GM18873 (cell line): ENCODE data around the gene ZNF410.
"Not testable (repeated sequence)": the region's sequence is repeated elsewhere in the genome, so short reads cannot be mapped to it uniquely, and the experiment has no call there.

Experiments
- ATAC-seq: cut with Tn5 transposase; IDR thresholded peaks from one replicate; pipeline ENCODE4 v1.9.1; 2021; ENCODE audit warnings: mild to moderate bottlenecking, moderate library complexity, moderate number of reproducible peaks; ENCODE audit not compliant: unreplicated experiment, low FRiP score

The ZNF410 gene

DNA sequence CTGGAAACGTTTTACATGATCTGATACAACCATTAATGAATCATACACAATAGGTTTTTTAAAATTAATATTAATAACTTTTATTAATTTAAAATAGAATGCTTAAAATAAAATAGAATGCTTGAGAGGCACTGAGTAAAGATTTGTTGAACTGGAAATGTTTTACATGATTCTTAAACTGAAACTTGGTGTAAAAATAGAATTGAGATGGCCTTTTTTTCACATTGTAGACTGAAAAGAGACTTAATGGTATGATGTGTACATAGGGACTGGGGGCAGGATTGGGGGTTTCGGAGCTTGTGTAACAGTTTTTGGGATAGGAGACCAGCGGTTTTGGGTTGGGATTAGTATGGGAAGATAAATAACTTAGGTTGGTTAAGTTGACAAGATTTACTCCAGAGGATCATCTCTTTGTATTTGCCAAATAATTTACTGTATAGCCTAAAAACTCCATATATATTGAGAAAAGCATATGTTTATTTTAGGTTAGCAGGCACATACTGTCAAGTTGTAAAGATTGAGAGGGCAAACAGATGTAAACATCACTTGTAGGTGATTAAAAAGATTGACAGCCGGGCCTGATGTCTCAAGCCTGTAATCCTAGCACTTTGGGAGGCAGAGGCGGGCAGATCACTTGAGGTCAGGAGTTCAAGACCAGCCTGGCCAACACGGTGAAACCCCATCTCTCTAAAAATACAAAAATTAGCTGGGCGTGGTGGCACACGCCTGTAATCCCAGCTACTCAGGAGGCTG is 2.0 kb upstream of the ZNF410 start:
- ATAC-seq, result no peak

DNA sequence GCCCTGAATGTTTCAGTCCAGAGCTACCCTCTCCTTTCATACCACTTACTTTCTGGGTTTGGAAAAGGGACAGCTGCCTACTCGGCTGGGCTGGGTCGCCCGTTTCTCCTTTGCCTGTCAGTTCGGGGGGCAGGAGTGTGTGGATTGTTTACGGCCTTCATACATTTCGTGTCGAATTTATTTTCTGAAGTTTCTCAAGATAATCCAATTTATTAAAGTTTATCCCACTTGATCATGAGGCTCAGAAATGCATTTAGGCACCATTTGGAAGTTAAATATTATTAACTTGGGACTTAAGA is 608 bp downstream of the ZNF410 start:
- ATAC-seq, result no peak

DNA sequence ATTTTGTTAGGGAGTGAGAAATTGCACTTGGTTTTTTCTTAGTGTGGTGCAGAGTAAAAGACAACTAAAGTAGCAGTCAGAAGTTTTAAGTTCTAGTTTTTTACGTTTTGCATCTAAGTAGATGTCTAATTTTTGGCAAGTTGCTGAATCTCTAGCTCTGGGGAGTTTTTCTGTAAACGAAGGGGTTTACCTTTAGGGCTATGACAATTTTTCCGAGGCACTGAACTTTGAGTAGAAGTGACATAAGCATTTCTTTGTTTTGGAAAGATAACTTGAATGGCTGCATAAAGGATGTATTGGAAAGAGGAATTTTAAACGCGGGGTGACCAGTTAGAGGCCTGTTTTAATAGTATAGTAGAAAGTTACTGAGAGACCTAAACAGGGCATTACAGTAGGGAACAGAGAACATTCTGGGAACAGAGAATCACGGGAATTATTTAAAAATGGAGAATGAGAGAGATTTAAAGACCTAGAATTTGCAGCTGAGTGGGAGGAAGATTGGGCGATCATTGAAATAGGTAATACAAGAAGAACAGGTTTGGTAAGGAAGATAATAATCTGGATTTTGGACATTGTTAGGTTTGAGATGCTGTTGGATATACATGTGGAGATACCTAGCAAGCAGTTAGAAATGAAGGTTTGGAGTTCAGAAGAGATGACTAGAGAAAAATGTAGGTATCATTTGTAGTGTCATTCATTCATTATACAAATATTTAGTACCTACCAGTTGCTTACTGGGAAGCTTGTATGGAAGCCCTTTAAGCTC is 1.2 kb downstream of the ZNF410 start:
- ATAC-seq, result no peak

DNA sequence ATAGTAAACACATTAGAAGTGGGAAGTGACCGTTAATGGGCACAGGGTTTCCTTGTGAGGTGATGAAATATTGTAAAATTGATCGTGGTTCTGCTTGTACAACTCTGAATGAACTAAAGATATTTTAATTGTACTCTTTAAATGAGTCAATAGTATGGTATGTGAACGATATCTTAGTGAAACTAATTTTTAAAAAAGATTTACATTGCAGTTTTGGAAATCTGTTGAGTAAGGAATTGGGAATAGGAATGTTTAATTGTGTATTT is 1.7 kb downstream of the ZNF410 start:
- no peak for ATAC-seq

DNA sequence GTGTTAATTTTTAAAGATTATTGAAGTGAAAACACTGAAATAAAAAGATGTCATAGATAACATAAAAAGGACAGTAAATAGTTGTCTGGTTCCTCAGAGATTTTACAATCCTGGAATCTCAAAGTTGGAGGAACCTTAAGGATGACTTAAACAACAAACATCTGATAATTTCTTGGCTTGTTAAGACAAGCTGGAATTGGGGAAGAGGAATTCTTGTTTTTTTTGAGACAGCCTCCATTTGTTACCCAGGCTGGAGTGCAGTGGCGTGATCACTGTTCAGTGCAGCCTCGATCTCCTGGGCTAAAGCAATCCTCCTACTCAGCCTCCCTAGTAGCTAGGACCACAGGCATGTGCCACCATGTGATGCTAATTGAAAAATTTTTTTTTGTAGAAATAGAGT is 2.3 kb downstream of the ZNF410 start:
- no peak for ATAC-seq

DNA sequence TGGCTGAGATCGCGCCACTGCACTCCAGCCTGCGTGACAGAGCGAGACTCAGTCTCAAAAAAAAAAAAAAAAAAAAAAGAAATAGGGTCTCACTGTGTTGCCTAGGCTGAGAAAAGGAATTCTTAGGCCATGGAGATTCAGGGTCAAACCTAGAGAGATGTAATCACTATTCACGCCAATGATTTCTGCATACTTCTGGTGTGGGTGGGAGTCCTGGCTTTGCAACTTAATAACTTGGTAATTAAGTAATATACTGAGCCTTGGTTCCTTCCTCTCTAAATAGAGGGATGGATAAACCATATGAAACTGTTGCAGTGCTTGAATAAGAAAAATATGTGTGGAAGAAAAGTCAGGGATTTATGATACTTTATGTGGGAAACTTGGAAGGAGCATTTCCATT is 2.7 kb downstream of the ZNF410 start:
- no peak for ATAC-seq

DNA sequence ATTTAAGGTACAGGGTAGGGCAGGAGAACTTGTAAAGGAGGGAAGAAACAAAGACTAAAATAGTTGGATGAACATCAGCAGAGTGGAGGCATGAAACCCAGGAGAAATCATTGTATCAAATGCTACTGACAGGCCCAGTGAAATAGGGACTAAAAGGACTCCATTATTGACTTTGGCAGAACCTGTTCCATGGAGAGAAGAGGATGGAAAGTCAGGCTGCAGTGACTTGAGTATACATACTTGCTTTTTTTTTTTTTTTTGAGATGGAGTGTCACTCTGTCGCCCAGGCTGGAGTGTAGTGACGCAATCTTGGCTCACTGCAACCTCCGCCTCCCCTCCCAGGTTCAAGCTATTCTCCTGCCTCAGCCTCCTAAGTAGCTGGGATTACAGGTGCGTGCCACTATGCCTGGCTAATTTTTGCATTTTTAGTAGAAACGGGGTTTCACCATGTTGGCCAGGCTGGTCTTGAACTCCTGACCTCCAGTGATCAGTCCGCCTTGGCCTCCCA is 7.6 kb downstream of the ZNF410 start:
- not testable (repeated sequence) for ATAC-seq

DNA sequence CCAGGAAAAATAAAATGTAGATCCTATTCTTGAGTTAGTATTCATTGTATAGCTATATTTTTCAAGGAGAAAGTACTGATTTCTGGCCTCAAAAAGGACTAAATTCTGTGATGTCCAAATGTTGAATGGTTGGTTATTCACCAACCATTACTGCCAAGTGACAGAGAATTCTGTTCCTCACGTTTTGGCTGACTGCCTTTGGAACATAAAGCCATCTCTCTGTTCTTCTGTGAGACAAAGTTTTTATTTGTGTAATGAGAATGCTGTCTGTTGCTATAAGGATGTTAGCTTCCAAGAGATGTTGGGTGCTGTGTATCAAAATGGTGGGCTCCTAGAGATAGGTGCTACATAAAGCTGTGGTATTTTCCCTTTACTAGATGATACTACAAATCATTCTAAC is 9.3 kb downstream of the ZNF410 start:
- ATAC-seq, result no peak

DNA sequence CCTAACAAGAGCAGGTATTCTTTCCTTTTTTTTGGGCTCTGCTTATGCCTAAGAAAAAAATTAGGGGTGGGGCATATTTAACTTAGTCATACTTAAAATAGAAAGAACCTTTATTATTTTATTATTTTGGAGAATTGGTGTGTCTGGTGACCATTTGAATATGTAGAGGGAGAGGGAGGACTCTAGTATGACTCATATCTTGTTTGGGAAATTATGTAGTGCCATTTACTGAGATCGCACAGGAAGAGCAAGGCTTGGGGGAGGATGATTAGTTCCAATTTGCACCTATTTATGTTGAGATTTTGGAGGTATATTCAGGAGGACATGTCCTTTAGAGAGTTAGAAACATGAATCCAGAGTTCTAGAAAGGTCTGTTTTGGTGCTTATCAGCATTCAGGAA is 9.9 kb downstream of the ZNF410 start:
- ATAC-seq, result no peak

DNA sequence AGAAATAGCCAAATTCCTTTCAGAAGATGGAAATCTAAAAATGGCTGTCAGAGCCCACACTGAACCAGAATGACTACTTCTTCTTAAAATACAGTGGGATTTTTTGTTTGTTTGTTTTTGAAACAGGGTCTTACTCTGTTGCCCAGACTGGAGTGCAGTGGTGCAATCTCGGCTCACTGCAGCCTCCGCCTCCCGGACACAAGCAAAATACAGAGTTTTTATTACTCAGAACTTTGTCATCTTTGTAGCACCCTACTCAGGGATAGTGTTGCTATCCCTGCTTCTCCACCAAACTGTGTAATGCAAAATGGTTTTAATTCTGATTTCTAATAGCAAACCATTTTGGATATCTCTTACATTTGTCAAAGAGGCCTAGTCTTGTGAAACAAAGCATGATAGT is 16.4 kb downstream of the ZNF410 start:
- ATAC-seq, result no peak

DNA sequence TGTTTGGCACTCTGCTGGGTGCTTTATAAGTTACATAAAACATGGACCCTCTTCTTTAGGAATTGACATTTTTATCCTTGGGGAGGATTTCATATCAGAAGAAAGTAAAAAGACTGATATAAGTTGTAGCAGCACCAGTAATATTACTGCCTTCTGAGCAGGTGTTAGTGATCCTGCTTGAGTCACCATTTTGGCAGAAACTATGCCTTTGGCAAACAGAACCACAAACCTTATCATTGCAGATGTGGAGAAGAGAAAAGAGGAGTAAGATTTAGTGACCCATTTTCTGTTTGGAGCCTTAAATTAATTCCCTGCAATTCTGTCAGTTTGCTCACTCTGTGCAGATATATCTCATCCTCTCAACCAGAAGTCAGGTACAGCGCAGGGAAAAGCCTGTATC is 23.0 kb downstream of the ZNF410 start:
- ATAC-seq, result no peak

DNA sequence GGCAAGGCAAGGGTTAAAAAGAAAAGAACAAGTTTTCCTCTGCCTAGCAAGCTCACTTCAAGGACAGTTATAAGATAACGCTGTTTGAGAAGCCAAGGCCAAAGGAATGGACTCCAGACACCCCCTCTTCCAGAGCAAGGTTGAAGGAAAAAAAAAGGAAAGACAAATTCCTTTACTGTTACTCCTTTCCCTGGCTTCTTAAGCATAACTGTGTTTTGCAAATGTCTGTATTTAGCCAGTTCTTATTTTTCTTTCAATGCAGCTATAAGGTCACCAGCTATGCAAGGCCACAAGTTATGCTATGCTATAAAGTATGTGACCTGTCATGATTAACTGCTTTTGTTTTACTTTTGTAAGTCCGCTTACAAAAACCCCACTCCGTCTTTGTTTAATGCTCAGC is 26.6 kb downstream of the ZNF410 start:
- no peak for ATAC-seq

DNA sequence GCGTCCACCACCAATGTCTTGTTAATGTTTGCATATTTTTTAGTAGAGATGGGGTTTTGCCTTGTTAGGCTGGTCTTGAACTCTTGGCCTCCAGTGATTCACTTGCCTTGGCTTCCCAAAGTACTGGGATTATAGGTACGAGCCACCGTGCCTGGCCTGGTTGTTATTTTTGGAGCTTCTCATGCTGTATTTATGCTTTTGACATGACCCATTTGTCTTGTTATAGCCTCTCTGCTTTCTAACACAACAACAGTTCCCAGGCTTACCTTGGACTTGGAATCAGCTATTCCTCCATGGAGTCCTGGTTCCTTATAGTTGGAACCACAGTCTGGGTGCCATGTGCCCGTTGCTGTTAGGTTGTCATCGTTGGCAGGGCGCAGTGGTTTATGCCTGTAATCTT is 29.7 kb downstream of the ZNF410 start:
- ATAC-seq, result no peak

DNA sequence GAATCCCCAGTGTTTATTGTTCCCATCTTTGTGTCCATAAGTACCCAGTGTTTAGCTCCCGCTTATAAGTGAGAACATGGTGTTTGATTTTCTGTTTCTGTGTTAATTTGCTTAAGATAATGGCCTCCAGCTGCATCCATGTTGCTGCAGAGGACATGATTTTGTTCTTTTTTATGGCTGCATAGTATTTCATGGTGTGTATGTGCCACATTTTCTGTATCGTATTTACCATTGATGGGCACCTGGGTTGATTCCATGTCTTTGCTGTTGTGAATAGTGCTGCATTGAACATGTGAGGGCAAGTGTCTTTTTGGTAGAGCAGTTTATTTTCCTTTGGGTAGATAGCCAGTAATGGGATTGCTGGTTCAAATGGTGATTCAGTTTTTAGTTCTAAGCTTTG is 32.8 kb downstream of the ZNF410 start:
- not testable (repeated sequence) for ATAC-seq

DNA sequence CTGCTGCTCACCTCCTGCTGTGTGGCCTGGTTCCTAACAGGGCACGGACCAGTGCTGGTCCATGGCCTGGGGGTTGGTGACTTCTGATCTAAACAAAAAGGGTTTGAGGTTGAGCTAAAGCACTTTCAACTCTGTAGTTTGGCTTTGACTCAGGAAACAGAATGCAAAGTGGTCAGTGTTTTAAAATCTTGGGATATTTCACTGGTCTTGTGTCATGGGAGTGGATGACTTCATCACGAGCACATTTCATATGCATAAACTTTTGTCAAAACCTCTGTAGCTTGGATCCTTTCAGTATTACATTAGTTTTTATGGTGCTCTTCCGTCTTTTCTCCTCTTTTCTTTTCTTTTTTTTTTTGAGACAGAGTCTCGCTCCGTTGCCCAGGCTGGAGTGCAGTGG is 37.7 kb downstream of the ZNF410 start:
- no peak for ATAC-seq

DNA sequence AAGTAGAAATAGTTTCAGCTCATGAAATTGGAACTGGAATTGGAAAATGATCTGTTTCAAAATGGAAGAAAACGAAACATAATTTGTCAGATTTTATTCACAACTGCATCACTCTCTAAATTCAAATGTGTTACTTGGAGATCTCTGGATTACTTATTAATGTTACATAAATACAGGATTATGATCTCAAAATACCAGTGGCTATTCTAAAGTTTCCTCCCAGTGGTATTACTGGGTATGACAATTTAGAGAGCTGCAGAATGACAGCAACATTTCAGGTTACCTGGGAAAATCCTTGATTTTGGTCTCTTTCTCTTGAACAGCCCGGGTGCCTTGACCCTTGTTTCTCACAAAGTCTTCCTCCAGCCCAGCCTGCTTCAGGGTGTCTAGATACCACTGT is 49.0 kb downstream of the ZNF410 start:
- no peak for ATAC-seq

DNA sequence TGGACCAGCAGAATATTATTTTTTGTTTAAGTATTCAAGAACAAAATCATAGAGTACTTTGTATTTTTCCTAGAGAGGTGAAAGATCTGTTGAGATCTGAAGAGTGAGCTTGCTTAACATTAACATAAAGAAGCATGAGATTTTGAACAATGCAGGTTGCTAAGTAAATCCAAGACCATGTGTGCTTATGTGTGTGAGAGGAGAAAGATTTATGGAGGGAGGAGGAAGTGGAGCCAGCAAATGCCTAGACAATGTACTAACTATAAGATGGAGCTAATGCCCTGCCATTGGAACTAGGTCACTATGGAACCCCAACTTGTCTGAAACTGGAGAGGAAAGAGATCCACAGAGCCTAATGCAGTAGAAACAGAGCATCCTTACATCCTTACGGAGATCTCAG is 49.9 kb downstream of the ZNF410 start:
- ATAC-seq, result no peak

DNA sequence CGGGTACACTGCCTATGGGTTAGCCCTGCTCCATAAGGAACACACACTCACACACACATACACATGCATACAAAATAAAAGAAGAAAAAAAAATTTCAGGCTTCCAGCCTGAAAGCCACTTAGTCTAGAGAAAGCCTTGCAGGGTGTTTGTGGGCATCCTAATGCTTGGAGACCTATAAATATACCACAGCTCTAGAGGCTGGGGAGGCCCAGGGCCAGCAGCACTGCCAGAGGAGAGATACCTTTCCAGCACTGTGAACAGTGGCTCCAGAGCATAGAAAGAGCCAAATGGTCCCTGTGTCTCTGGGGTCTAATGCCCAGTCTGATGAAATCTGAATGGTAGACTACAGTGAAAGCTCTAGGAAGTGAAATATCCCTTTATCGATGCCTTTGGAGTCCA is 50.4 kb downstream of the ZNF410 start:
- ATAC-seq, result no peak

DNA sequence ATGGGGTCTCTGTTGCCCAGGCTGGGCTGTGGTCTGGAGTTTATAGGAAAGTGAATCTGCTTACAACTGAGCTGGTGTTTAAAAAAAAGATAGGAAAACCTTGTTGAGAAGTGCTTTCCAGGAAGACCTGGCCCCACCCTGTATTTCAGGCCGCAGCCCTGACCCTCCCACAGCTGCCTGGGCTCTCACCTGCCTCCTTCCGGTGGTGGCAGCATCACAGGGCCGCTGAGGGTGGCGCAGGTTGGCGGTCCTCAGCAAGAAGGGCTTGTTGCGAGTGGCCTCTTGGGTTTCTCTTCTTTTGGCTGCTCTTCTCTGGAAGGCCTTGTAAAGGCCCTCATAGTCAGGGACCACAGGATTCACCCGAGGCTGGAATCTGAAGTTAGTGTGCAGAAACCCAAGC is 55.5 kb downstream of the ZNF410 start:
- ATAC-seq, result no peak

DNA sequence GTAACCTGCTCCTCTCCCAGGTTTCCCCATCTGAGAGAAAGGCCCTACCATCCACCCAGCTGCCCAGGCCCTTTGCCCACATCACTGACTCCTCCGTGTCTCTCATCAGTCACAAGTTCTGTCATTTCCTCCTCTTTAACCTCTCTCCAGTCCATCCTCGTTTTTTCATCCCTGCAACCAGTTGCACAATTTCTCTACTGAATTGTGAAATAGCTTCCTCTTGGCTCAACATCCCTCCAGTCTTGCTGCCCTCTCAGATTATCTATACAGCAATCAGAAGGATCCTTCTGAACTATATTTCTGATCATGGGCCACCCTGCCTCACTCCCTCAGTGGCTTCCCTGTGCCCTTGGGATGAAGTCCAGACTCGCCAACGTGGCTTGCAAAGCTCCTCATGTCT is 56.4 kb downstream of the ZNF410 start:
- no peak for ATAC-seq

DNA sequence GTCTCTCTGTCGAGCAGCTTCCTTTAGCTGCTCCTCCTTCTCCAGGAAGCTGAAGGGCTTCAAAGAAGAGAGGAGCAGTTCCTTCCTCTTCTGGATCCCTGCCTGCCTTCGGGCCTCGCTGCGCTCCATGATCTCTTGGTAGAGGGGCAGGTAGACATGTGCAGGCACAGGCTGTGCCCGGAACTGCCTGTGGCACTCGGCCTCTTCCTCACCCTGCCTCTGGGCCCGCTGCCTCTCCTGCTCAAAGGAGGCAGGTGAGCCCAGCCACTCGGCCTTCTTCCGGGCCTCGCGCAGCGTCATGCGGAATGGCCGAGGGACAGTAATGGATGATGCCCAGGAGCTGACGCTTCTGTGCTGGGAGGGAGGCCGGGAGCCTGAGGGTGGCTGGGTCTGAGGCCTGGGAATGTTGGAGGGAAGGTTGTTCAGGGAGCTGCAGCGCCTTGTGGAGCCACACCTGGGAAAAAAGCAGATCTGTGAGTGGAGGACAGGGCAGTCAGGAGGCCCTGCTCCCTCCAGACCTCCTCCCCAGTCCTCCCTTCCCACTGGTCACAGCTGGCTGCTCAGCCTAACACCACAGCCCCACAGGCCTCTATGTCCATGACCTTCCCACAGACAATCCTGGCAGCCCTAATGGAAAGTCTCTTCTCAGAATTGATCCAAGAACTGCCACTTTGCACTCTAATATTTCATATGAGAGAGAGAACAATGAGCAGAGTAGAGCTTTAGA is 57.9 kb downstream of the ZNF410 start:
- ATAC-seq, result no peak

DNA sequence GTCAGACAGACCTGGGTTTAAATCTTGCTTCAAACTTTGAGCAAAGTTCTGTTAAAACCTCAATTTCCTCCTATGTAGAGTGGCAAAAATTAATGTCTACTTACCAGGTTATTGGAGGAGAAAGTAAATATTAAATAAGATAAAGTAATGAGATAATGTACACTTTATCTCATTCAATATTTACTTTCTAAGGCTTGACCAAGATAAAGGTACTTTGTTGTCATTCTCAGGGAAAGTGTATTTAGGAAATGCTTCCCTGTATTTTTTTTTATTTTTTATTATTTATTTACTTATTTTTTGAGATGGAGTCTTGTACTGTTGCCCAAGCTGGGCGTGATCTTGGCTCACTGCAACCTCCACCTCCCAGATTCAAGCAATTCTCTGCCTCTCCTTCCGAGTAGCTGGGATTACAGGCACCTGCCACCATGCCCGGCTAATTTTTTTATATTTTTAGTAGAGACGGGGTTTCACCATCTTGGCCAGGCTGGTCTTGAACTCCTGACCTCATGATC is 58.6 kb downstream of the ZNF410 start:
- no peak for ATAC-seq
